ENCODE measurements around the gene MYO15A.
A peak's percentile ranks its signal among the peaks of the same experiment; 100 is the strongest.

Gene MYO15A

GRCh38 chr17:18224053-18224386 lies 115.5 kb downstream of the MYO15A start:
- Histone ChIP-seq H3K4me3 (ENCODE audit: low read length) (no peak overlapping the region), H3K4me1 (ENCODE audit: low read length) (no peaks in the 10 kb centered on the region), H3K79me2 (ENCODE audit: low read length) (0 out of 2 replicates have a peak, but pooled peaks cover 4% of the 10 kb centered on the region), H3K36me3 (replicated peaks; ENCODE audit: insufficient read depth, low read length) (no peaks in the 10 kb centered on the region), H3K27ac (ENCODE audit: low read length) (no peak overlapping the region), H3K9me3 (replicated peaks; ENCODE audit: insufficient read depth, low read length) (no peaks in the 10 kb centered on the region), H3F3A (ENCODE audit: insufficient read depth, low read length) (no peaks in the 10 kb centered on the region), H3K9me2 (replicated peaks; ENCODE audit: insufficient read depth, low read length) (no peaks in the 10 kb centered on the region), H4K20me1 (ENCODE audit: insufficient read depth, low read length) (no peaks in the 10 kb centered on the region), H3K27me3 (replicated peaks; ENCODE audit: insufficient read depth, low read length) (no peaks in the 10 kb centered on the region), H2AFZ (ENCODE audit: low read length) (no peak overlapping the region), H3K9ac (ENCODE audit: low read length) (no peak overlapping the region), H3K4me2 (ENCODE audit: low read depth, low read length) (no peak overlapping the region)
- DNase-seq, result no peak
- TF ChIP-seq EZH2phosphoT487 (IDR thresholded peaks at IDR 0.05; ENCODE audit: low read length), result no peak
- no peak for TF ChIP-seq CTCF (IDR thresholded peaks at IDR 0.05; ENCODE audit: low read length)
- TF ChIP-seq EZH2 (optimal IDR thresholded peaks at IDR 0.05; ENCODE audit: low read depth, low read length), result no peak

- no peak overlapping the region for H3K27ac ChIP-seq (ENCODE audit: low read length)
- H3K9me3 ChIP-seq (replicated peaks; ENCODE audit: insufficient read depth, low read length), result no peaks in the 10 kb centered on the region
- no peaks in the 10 kb centered on the region for H3K4me1 ChIP-seq (ENCODE audit: low read length)
- no peaks in the 10 kb centered on the region for H3F3A ChIP-seq (ENCODE audit: insufficient read depth, low read length)
- H2AFZ ChIP-seq (ENCODE audit: low read length), result peak overlapping the region; percentile 82
- no peaks in the 10 kb centered on the region for H3K27me3 ChIP-seq (replicated peaks; ENCODE audit: insufficient read depth, low read length)
- H4K20me1 ChIP-seq (ENCODE audit: insufficient read depth, low read length), result no peaks in the 10 kb centered on the region
- no peaks in the 10 kb centered on the region for H3K9me2 ChIP-seq (replicated peaks; ENCODE audit: insufficient read depth, low read length)
- peak overlapping the region; percentile 93 for H3K4me2 ChIP-seq (ENCODE audit: low read depth, low read length)
- no peak for DNase-seq
- H3K9ac ChIP-seq (ENCODE audit: low read length), result no peak overlapping the region
- H3K79me2 ChIP-seq (ENCODE audit: low read length), result 0 out of 2 replicates have a peak, but pooled peaks cover 4% of the 10 kb centered on the region
- peak overlapping the region; percentile 53; the same call in 1 of the 2 replicates for H3K4me3 ChIP-seq (ENCODE audit: low read length)
- no peaks in the 10 kb centered on the region for H3K36me3 ChIP-seq (replicated peaks; ENCODE audit: insufficient read depth, low read length)
- no peak for TF ChIP-seq EZH2phosphoT487 (IDR thresholded peaks at IDR 0.05; ENCODE audit: low read length)
- no peak for TF ChIP-seq EZH2 (optimal IDR thresholded peaks at IDR 0.05; ENCODE audit: low read depth, low read length)
- TF ChIP-seq CTCF (IDR thresholded peaks at IDR 0.05; ENCODE audit: low read length), result no peak
Observed at GRCh38 chr17:18224387-18225120, 116.0 kb downstream of the MYO15A start.

GRCh38 chr17:18225121-18225641 lies 116.6 kb downstream of the MYO15A start, which contains the start of gene LLGL1:
Gene LLGL1 (plus strand): TSS chr17:18225635. CDS start chr17:18225683, 48 bp downstream.
- H2AFZ ChIP-seq (ENCODE audit: low read length), result peak within 1 kb of the TSS; percentile 83
- H4K20me1 ChIP-seq (ENCODE audit: insufficient read depth, low read length), result no peaks in the 10 kb centered on the region
- no peak within 1 kb of the TSS for H3K27ac ChIP-seq (ENCODE audit: low read length)
- H3K9me3 ChIP-seq (replicated peaks; ENCODE audit: insufficient read depth, low read length), result no peaks in the 10 kb centered on the region
- no peaks in the 10 kb centered on the region for H3K9me2 ChIP-seq (replicated peaks; ENCODE audit: insufficient read depth, low read length)
- H3K36me3 ChIP-seq (replicated peaks; ENCODE audit: insufficient read depth, low read length), result no peaks in the 10 kb centered on the region
- no peaks in the 10 kb centered on the region for H3F3A ChIP-seq (ENCODE audit: insufficient read depth, low read length)
- peak within 1 kb of the TSS; percentile 93 for H3K4me2 ChIP-seq (ENCODE audit: low read depth, low read length)
- peak within 1 kb of the TSS; percentile 39; the same call in 1 of the 2 replicates for H3K9ac ChIP-seq (ENCODE audit: low read length)
- 0 out of 2 replicates have a peak, but pooled peaks cover 4% of the 10 kb centered on the region for H3K79me2 ChIP-seq (ENCODE audit: low read length)
- DNase-seq, result peak; percentile 95
- no peaks in the 10 kb centered on the region for H3K4me1 ChIP-seq (ENCODE audit: low read length)
- peak within 1 kb of the TSS; percentile 69 for H3K4me3 ChIP-seq (ENCODE audit: low read length)
- TF ChIP-seq CTCF (IDR thresholded peaks at IDR 0.05; ENCODE audit: low read length), result no peak
- no peak for TF ChIP-seq EZH2phosphoT487 (IDR thresholded peaks at IDR 0.05; ENCODE audit: low read length)
- no peak for TF ChIP-seq EZH2 (optimal IDR thresholded peaks at IDR 0.05; ENCODE audit: low read depth, low read length)
- H3K27me3 ChIP-seq (replicated peaks; ENCODE audit: insufficient read depth, low read length), result no peaks in the 10 kb centered on the region
